Stimulated activated CD4-positive, alpha-beta T cell treated with anti-CD3 and anti-CD28 coated beads, Interleukin-1b, Interleukin-23, amount 100 ng/mL, for 24 hours (primary cell): ENCODE data around the gene NRCAM.
A peak's percentile ranks its signal among the peaks of the same experiment; 100 is the strongest.

Source experiments
- DNase-seq, 4 experiments: peaks; one replicate each; pipeline ENCODE4 v3.0.0-alpha.2; 2020; ENCODE audit warnings: low read depth in 4 of 4, low spot score in 1 of 4

The NRCAM gene

GRCh38 chr7:108165723-108166122 is 290.5 kb downstream of the NRCAM start:
- DNase-seq: no peak

DNA sequence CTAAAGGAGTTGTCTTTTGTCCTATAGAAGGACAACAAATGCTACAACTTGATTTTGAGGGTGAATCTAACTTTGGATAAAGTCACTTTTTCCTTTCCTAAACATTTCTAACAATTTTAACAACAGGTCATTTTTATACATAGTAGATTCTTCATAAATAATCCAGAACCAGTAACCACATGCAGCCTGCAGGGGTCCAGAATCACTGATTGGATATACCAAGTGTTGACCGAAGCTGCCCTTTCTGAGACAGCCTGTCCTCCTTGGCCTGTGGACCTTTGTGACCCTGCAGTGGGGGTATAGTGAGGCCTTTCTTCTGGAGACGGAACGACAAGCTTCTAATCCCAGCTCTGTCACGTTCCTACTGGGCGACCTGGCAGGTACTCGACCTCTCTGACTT is 291.3 kb downstream of the NRCAM start:
- DNase-seq: no peak

GRCh38 chr7:108164342-108164741 is 291.9 kb downstream of the NRCAM start:
- DNase-seq: no peak

GRCh38 chr7:108158776-108159175 is 297.5 kb downstream of the NRCAM start:
- DNase-seq: no peak

DNA sequence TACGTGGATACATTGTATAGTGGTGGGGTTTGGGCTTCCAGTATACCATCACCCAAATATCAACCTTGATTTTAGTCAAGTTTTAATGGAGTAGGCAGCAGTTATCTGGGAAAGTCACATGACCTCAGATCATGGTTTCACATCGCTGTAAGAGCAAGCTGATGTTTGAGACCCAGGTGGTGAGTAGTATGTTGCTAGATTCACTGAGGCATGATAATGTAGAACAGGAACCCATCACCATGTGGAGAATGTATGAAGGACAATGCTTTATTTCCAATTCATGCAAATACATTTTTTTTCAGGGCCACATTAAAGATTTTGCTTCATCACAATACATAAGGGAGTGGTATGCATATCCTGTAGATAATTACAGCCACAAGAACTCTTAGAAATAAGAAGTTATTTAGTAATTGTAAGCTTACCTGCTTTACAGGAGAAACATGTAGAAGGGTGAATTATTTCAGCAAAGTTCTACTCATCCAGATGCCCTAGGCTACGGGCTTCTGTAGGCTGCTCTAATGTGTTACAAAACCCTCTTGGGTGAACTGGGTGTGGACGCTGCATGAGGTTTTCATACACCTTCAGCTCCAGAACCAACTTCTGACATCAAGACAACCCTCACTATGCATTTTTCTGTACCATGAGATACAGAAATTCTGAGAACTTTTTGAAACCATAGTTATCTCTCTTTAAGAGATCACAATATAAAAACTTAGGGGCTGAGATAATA is 298.5 kb downstream of the NRCAM start:
- no peak for DNase-seq

- DNase-seq: no peak
Observed at GRCh38 chr7:108156897-108157605, 299.2 kb downstream of the NRCAM start.

DNA sequence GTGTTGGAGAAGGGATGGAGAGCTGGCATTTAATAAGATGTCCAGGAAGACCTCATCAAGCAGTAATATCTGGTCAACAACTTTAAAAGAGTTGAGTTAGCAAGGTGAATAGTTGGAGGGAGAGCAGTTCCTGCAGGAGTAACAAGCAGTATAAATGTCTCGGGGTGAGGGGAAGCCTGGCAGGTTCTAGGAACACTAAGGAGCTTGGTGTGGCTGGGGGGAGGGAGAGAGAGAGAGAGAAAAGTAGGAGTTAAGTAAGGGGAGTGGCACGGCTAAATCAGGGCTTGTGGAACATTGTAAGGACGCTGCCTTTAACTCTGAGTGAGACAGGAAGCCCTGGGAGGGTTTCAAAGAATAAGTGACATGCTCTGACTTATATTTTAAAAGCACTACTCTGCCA is 304.0 kb downstream of the NRCAM start:
- DNase-seq: no peak

DNA sequence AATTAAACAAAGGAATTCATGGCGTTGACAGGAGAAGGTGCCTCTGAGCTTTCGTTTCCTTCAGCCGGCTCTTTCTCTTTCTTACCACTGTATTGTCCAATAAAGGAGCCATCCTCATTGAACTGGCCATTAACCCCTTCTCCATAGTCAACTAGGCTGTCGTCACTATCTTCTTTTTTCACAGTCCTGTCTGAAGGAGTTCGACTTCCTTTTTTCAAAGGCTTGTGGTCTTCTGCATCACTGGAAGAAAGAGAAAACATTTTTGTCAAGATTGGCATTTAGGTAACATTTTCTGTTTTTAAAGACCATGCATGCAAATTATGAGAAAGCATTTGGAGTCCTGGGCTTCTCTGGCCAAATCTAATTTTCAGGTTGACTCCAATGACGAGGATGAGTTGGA is 306.3 kb downstream of the NRCAM start:
- no peak for DNase-seq

DNA sequence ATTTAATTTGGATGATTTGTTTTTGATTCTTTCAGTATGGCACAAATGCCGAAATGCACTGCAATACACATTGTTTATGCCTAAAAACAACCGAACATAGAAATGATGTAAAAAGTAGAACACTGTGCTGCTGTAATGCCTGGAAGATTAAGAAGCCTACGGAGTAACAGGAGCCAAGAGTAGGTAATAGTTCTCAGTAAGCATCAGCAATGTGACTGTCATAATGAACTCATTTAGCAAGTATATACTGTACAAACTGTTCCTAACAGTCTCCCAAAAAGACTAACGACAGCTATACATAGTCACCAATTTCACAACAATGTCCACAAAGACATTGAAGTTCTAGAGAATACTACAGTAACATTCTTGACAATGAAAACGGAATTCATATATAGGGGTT is 307.1 kb downstream of the NRCAM start:
- no peak for DNase-seq

DNA sequence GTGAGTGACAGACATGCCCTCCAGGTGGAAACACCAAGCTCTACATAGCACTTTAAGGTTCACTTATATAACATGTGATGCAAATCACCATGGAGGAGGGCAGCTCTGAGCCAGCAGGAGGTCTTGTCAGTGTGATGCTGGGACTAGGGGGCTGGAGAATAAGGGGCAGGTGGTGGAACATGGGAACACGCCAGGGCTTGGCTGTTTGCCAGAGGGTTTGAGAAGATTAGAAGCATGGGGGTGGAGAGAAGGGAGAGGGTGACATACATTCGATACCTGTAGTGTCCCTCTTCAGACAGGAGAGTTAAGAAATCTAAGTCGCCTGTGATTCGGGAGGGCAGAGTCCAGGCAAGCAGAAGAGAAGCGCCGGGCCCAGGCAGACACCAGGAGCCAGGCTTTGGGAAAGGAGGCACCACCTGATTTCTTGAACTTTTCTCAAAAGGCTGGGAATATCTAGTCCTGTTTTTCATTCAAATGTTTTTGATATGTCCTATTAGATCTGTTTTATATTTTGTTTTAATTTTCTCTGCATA is 309.1 kb downstream of the NRCAM start:
- no peak for DNase-seq

GRCh38 chr7:108146070-108146842 is 310.0 kb downstream of the NRCAM start:
- peak in 2 of 4 experiments; percentile 2 to 13 for DNase-seq

DNA sequence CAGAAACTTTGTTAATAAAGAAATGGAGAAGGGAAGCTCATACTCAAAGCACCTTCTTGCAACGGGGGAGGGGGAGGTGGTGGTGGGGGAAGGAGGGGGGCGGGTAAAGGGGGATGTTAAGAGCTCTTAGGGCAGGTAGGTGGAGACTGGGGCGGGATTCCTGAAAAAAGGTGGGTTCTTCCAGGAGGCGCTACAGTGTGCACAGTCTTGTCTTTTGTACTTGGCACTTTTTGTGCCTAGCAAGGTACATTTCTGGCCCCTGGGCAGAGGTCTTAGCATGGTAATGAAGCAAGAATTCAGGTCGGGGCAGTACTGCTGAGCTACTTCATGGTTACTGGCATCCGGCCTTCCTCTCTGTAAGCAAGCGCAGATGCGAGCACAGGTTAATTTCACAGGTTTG is 310.8 kb downstream of the NRCAM start:
- no peak for DNase-seq

- DNase-seq: no peak
Observed at GRCh38 chr7:108144931-108145330, 311.3 kb downstream of the NRCAM start.

DNA sequence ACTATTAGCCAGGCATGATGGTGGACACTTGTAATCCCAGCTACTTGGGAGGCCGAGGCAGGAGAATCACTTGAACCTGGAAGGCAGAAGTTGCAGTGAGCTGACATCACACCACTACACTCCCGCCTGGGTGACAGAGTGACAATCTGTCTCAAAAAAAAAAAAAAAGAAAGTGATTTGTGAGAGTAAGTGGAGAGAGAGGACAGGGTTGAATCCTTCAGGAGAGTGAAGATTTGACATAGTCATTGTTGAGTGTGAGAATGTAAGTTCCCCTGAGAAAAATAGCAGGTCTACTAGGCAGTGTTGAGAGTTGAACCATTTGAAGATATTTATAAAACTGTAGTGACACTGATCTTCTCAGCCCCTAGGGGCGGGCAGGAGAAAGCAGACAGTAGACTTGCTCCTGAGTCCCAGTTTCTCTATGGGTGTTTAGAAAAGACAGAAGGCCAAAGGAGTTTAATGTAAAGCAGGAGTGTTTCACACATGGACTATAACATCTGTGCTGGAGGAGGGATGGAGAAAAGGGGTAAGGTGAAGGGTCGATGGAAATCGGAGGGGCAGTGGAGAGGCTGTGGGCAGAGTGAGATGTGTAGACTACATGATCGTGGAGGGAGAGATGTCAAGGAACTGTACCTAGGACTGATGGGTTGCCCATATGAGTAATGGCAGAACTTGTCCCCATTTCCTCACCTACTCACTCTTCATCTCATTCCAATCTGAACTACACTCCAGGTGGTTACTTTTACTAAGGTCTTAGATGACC is 312.4 kb downstream of the NRCAM start:
- DNase-seq: no peak

GRCh38 chr7:108142675-108143259 is 313.5 kb downstream of the NRCAM start:
- DNase-seq: no peak

- DNase-seq: no peak
Observed at GRCh38 chr7:108142180-108142579, 314.1 kb downstream of the NRCAM start.

DNA sequence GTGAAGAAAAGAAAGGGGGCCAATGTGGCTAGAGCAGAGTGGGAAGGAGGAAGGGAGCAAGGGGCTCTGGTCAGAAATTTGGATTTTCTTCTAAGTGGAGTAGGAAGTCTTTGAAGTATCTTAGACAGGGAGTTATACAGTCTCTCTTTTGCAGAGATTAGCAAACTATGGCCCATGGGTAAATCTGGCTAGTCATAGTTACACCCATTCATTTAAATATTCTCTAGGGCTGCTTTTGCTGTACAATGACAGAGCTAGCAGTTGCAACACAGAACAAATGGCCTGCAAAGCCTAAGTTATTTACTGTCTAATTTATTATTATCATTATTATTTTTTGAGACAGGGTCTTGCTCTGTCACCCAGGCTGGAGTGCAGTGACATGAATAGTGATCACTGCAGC is 315.6 kb downstream of the NRCAM start:
- DNase-seq: no peak

DNA sequence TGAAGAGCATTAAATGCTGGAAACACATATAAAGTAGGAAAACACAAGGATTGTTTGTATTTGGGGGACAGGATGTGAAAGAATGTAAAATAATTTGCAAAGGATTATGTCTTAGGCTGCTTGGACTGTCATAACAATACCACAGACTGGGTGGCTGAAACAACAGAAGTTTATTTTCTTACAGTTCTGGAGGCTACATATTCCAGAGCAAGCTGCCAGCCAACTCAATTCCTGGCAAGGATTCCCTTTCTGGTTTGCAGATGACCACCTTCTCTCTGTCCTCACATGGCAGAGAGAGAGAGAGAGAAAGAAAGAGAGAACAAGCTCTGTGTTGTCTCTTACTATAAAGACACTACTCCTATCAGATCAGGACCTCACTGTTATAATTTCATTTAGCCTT is 317.3 kb downstream of the NRCAM start:
- DNase-seq: no peak

- no peak for DNase-seq
Observed at GRCh38 chr7:108137993-108138392, 318.2 kb downstream of the NRCAM start.

GRCh38 chr7:108137040-108137439 is 319.2 kb downstream of the NRCAM start:
- DNase-seq: no peak
